ENCODE measurements around the gene TTBK1. TPM values are rescaled to one million over a fixed set of nuclear protein-coding genes. Genes with fewer than 3 reads are reported as not detected.

Gene TTBK1
- total RNA-seq: under 0.01 TPM in 1 of 2 replicates, not detected in the other

GRCh38 chr6:43242908-43243663 is at the start of gene TTBK1:
Gene TTBK1 (plus strand): TSS chr6:43243481. CDS start chr6:43246661, 3,180 bp downstream.

GRCh38 chr6:43228951-43229802 is 14.1 kb upstream of the TTBK1 start, which contains the start of gene DNPH1:
Gene DNPH1 (minus strand): TSS chr6:43229481. CDS start chr6:43229456, 25 bp downstream.

GRCh38 chr6:43297644-43298564 is 54.6 kb downstream of the TTBK1 start, which contains the start of gene SLC22A7:
Gene SLC22A7 (plus strand): TSS chr6:43298260. CDS start chr6:43298359, 99 bp downstream.

GRCh38 chr6:43308101-43308989 is 65.1 kb downstream of the TTBK1 start, which contains the start of gene CRIP3:
Gene CRIP3 (minus strand): TSS chr6:43308826. CDS start chr6:43308792, 34 bp downstream.

Other genes starting within 250 kb of the TTBK1 start
- gene MEA1, start 229.5 kb upstream of the TTBK1 start, total RNA-seq: 65.1 and 125 TPM in 2 replicates
- 64.8 and 107 TPM in 2 replicates for gene KLHDC3, start 229.2 kb upstream of the TTBK1 start, total RNA-seq
- 64.3 and 147 TPM in 2 replicates for gene RRP36, start 221.9 kb upstream of the TTBK1 start, total RNA-seq
- 41.0 and 52.4 TPM in 2 replicates for gene CUL7, start 189.6 kb upstream of the TTBK1 start, total RNA-seq
- gene MRPL2, start 184.0 kb upstream of the TTBK1 start, total RNA-seq: 15.2 and 32.8 TPM in 2 replicates
- gene KLC4, start 183.8 kb upstream of the TTBK1 start, total RNA-seq: 11.5 and 19.4 TPM in 2 replicates
- gene PTK7, start 167.2 kb upstream of the TTBK1 start, total RNA-seq: 47.0 and 107 TPM in 2 replicates
- gene SRF, start 72.2 kb upstream of the TTBK1 start, total RNA-seq: 16.1 and 23.4 TPM in 2 replicates
- gene CUL9, start 61.3 kb upstream of the TTBK1 start, total RNA-seq: 14.0 and 20.3 TPM in 2 replicates
- 36.1 and 53.1 TPM in 2 replicates for gene DNPH1, start 14.0 kb upstream of the TTBK1 start, total RNA-seq
- gene SLC22A7, start 54.8 kb downstream of the TTBK1 start, total RNA-seq: not detected in 2 replicates
- not detected in 2 replicates for gene CRIP3, start 65.3 kb downstream of the TTBK1 start, total RNA-seq
- 3.9 and 5.8 TPM in 2 replicates for gene ZNF318, start 126.2 kb downstream of the TTBK1 start, total RNA-seq
- 14.4 and 18.8 TPM in 2 replicates for gene ABCC10, start 184.1 kb downstream of the TTBK1 start, total RNA-seq
- 0.19 and 0.28 TPM in 2 replicates for gene DLK2, start 212.1 kb downstream of the TTBK1 start, total RNA-seq
- gene TJAP1, start 234.1 kb downstream of the TTBK1 start, total RNA-seq: 7.6 and 9.0 TPM in 2 replicates

All from regular cardiac myocyte (primary cell).